ENCODE measurements around the gene WNK3.
A peak's percentile ranks its signal among the peaks of the same experiment; 100 is the strongest.

The WNK3 gene

DNA sequence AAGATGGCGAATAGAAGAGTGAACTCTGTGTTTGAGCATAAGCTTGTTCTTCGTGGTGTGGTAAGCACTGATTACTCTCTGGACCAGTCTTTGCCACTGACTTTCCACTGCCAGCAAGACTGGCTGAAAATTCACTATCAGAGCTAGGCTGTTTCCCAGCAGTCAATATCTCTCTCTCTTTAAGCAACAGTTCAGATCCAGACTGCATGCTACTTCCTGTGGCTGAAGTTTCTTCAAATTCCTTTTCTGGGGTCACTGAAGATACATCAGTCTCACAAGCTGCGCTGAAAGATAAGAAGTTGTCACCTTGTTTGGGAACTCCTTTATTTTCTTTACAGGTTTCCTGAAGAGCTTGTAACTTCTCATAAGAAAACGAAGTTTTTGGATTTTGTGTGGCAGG lies 120.8 kb downstream of the WNK3 start:
- no peak for DNase-seq

GRCh38 chrX:54230435-54231148 lies 127.3 kb downstream of the WNK3 start:
- DNase-seq: no peak

- DNase-seq: no peak
Measured at GRCh38 chrX:54223581-54223980, 134.3 kb downstream of the WNK3 start.

GRCh38 chrX:54213603-54214002 lies 144.2 kb downstream of the WNK3 start:
- DNase-seq: no peak

- DNase-seq: no peak
Measured at GRCh38 chrX:54208531-54208930, 149.3 kb downstream of the WNK3 start.

- DNase-seq: no peak
Measured at GRCh38 chrX:54198262-54198661, 159.6 kb downstream of the WNK3 start.

DNA sequence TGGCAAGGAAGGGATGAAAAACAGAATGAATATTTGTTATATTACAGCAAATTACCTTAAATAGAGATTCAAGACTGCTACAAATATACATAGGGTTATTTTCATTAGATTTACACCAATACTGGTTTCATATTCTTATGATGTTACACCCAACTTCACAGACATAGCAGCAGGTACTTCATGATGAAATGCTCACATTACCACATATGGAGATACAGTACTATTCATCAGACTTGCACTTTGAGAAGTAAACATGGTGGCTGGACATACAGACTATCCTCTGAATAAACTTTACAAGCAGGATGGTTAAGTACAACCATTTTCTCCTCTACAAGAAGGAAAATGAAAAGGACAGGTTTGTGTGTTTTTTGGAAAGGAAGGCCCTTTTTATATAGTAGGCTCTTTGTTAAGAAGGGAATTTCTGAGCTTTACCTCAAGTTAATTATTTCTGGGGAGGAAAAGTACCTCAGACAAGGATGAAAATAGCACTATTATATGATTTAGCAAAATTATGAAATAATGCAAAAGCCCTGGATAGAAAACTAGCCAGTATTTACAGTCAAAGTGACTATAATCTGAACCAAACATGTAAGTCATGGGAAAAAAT lies 162.8 kb downstream of the WNK3 start:
- DNase-seq: no peak

GRCh38 chrX:54193085-54193821 lies 164.6 kb downstream of the WNK3 start:
- DNase-seq: no peak

DNA sequence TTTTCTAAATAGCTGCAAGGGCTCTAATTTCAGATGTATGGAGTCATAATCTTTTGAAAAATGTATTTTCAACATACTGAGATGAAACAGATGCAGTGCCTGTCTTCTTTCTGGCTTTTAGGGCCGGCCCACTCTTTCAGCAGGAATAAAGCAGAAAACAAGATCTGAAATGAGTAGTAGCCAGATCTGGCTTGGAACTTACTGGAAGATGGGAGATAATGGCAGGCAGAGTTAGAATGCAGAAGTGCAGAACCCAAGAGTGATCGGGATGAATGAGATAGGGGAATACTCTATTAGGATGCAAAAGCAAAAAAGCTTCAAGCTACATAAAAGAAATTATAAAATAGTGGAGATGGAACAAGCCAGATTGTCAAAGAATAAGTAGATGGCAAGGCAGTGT lies 173.4 kb downstream of the WNK3 start:
- DNase-seq: no peak

DNA sequence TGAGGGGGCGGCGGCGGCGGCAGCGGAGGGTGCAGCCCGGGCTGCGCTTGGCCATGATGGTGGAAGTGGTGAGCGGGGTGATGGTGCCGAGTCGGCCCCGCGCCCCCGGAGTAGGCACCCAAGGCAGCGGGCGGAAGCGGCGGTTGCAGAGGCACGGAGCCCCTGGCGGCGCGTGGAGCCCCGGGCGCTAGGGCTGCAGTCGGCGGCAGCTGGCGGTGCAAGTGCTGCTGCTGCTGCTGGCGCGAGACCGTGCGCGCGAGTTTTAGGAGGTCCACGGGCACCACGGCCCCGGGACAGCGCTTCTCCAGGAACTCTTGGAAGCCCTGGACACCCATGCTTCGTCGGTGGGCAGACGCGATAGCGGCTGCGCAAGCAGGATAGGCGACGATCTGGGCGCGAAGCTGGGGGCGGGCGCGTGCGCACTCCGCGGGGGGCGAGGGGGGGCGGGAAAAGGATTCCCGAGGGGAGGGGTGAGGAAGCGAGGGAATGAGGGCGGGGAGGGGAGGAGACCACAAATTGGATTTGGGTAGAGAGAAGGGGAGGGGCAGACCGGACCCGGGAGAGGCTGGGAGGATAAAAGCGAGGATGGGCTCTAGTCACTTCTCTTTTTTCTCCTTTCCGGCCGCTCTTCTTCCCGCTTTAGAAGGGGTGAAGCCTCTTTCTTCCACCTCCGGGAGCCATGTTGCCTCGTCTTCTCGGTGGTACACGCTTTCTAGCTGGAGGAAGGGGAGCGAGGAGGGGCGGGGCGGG lies 174.8 kb downstream of the WNK3 start, which contains the start of gene FAM120C:
FAM120C (minus strand) TSS at position 391 of the 750 bp plus-strand sequence; CDS start at position 335, 56 bp downstream.
- DNase-seq: peak; percentile 67 to 76

DNA sequence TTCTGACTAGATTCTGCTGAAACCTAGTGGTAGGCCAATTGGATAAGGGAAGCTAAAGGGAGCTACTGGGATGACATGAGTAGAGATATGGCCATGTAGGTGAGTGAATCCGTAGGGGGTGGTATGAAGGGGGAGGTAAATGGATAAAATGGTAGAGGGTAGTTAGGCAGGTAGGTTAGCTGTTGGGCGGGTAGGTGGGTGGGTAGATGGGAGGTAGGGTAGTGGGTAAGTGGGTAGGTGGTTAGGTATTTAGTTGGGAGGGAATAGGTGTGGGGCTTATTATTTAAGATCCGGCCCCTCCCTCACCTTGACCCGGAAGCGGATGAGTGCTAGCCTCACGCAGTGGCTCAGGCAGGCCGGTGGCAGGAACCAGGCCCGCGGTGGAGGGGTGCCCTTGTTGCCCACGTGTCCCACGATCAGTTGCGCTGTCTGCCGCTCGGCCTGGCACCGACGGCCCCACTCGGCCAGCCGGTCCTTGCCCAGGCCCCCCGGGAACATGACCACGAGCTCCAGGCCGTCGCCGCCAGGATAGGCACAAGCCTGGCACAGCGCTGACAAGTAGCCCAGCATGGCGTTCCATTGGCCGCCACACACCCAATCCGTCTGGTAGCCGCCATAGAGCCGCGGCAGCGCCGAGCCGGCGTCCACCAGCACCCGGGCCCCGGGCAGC lies 175.5 kb downstream of the WNK3 start:
- peak; percentile 51 to 65 for DNase-seq

DNA sequence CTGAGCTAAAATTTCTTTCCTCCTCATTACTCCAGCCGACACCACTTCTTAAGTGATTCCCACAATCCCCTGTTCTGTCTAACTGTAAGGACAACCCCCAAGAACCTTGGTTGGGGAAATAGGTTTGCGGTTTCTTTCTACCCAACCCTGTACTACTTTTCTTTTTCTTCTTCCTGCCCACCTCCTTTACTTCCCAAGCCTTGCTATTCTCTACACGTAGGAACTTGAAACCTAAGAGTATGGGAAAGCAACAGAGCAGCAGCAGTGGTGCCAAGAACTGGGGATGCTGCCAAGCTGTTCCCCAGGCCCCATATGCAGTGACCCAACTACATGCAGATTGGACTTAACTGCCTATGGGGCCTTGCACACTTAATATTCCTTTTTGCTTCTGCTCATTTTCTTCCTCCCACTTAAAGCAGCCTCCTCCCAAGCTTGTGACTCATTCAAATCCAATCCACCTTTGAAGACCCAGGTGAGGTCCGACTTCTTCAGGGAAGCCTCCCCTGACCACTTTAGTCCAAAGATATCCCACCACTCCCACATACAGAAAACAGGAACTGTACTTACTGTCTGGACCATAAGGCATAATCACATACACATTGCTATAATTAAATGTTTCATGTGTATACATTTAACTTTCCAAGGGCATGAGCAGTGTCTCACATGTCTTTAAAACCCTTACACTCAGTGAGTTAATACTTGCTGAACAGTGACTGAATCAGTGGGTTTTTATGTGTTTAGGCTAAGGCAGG lies 176.5 kb downstream of the WNK3 start:
- DNase-seq: no peak

DNA sequence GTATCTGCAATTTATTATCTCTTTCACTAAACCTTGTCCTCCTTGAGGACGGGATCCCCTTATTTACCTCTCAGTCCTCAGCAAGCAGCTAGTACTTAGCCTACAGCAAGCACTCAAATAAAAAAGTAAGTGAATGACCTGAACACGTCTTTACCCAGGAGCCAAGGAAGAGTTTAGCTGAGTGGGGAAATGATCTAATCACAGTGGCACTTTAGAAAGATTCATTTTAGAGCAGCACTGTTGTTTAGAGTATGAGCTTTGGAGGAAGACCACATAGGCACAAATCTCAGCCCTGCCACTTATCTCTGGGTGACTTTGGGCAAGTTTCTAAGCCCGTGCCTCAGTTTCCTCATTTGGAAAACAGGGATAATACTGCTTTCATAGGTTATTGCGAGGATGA lies 177.4 kb downstream of the WNK3 start:
- no peak for DNase-seq

- no peak for DNase-seq
Measured at GRCh38 chrX:54178100-54178940, 179.5 kb downstream of the WNK3 start.

DNA sequence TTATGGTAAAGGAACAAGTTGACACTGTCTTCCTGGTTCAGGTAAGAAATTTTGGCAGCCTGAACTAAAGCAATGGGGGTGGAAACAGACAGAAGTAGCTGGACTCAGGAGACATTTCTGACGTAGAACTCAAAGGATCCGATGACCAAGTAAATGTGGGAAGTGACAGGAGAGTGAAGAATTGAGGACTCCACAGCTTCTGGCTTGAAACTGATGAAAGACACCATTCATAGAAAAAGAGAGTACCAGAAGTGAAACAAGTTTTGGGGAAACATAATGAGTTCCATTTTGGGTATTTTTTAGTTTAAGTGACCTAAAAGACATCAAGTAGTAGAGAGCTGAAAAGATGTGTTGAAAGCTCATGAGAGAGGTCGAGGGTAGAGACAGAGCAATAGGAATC lies 180.5 kb downstream of the WNK3 start:
- DNase-seq: no peak

DNA sequence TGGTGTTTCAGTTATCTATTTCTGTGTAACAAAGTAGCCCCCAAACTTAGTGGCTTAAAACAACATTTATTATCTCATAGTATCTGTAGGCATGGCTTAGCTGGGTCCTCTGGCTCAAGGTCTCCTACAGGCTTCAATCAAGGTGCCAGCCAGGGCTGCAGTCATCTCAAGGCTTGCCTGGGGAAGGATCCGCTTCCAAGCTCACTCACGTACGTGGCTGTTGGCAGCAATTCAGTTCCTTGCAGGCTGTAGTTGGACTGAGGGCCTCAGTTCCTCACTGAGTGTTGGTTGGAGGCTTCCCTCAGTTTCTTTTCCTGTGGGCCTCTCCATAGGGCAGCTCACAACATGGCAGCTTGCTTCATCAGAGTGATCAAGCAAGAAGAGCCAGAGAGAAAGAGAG lies 184.1 kb downstream of the WNK3 start:
- no peak for DNase-seq

DNA sequence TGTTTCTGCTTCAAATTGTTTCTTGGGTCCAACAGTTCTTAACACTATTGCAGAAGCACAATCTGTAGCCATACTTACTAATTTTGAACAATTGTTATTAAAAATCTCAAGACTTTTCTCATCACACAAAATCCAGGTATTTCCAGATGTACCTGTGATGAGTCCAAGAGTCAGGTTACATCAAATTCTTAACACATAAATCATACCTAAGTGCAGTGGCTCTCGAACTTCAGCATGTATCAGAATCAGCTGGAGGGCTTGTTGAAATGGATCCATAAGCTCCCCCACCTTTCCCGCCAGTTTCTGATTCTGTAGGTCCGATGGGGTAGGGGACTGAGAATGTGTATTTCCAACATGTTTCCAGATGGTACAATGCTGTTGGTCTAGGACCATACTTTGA lies 185.4 kb downstream of the WNK3 start:
- DNase-seq: no peak

GRCh38 chrX:54171527-54172250 lies 186.2 kb downstream of the WNK3 start:
- DNase-seq: no peak

- no peak for DNase-seq
Measured at GRCh38 chrX:54171091-54171490, 186.8 kb downstream of the WNK3 start.

DNA sequence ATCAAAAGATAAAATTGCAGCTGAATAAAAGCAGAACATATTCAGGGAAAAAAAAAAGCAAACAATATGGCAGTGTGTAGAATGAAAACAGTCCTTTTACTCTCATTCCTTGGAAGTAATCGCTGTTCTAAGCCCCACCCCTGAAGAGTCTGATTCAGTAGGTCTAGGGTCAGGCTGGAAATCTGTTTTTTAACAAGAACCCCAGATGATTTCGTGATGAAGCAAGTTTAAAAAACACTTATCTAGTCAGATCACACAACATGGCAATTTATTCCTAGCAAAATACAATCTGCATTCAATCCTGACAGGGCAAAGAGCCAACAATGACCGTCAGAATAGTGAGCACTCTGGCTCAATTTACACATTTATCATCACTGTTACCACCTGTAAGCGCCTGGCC lies 190.9 kb downstream of the WNK3 start:
- peak in 1 of 2 experiments; percentile 22 for DNase-seq

Data from NCI-H2081 (cell line).